CD4-positive, alpha-beta T cell treated with Interleukin-17A for 1 hour (primary cell): ENCODE results near the gene OR10AD1.

Source experiments
- DNase-seq: peaks from one replicate; pipeline ENCODE4 v3.0.0-alpha.2; 2020

Gene OR10AD1

GRCh38 chr12:48189331-48190125 is 13.6 kb downstream of the OR10AD1 start:
- peak; percentile 83 for DNase-seq

- DNase-seq: no peak
Measured at GRCh38 chr12:48187916-48188695, 15.0 kb downstream of the OR10AD1 start.

DNA sequence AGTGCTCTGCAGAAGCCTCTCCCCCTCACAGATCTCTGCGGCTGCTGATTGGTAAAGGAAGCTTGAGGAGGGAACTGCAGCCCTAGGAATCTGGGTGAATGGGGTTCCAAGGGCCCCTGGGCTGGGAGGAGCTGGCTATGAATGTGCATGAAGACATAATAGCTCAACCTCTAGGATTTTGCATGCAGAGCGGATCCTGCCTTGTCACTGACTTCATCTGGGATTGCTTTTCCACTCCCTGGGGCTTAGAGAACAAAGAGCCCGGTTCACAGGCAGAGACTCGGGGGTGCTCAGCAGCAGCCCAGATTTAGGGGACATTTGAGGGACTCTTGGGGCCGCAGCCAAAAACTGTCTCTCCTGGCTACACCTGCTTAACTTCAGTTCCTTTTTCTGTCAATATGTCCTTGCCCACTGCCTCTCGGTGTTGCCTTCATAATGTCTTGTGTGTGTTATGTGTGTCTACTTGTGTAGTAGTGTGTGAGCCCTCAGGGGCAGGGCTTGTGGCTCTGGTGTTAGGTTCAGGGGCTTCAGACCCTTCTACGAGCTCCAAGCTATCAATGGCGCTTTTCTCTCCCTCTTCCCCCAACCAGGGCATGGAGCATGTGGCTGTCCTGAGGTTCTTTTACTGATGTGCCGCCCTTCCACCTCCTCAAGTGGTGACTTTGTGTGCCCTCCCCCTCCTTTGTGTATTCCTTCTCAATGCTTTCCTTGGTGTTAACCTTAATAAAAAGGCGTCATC is 17.7 kb downstream of the OR10AD1 start:
- no peak for DNase-seq

- DNase-seq: no peak
Measured at GRCh38 chr12:48184549-48184922, 18.6 kb downstream of the OR10AD1 start.

- peak; percentile 25 for DNase-seq
Measured at GRCh38 chr12:48183876-48184548, 19.1 kb downstream of the OR10AD1 start.

DNA sequence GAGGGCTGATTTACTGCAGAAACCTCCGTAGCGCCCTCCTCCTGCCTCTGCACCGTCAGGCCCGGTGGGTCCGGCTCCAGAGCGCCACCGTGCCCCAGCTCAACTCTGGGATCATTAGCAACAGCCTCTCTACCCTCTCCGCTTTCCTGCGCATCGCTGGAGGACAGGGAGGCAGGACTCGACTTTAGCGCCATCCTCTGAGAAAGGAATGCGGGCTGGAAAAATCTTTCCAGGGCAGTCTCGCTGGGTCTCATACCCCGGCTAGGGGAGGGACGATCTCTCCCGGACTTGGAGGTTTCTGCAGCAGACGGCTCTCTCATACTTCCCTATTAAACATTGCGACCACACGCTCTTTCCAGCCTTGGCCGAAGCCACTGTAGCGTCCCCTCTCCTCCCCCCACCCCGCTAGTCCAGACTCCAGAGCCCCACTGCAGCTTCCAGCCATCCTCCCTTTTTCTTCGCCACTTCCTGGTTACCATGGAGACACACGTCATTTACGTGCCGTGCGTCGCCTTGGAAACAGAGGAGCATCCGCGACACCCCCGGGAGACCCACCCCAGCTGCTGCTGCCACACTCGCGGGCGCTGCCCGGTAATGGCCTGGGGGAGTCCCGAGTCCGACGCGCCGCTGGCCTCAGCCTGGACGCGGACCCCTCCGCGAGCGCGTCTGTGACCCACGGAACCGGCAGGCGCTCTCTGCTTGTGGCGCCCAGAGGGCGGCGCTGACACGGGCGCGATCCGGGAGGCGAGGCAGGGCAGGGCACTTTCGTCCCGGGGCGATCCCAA is 19.8 kb downstream of the OR10AD1 start, which contains the start of gene CCDC184:
TSS of gene CCDC184 (plus strand) at position 554 of the 785 bp plus-strand sequence. CDS start 479 bp downstream, outside the sequence.
- DNase-seq: peak; percentile 89

DNA sequence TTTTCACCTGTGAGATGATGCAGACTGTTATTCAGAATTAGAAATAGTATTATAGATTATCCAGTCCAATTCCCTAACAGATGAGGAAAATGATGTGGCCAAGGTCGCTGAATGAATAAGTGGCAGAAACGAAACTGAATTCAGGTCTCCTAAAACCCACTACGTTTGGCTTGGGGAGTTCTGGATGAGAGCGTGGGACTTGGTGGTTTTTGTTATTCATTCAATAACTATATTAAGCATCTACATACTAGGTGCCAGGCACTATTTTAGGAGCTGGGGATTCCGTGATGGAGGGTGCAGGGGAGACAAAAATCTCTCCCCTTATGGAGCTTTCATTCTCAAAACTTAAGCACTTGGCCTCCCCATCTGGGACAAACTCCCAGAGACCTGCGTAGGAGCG is 20.5 kb downstream of the OR10AD1 start:
- peak; percentile 5 for DNase-seq

- no peak for DNase-seq
Measured at GRCh38 chr12:48180857-48181495, 22.1 kb downstream of the OR10AD1 start.

GRCh38 chr12:48180424-48180823 is 22.7 kb downstream of the OR10AD1 start:
- DNase-seq: no peak

DNA sequence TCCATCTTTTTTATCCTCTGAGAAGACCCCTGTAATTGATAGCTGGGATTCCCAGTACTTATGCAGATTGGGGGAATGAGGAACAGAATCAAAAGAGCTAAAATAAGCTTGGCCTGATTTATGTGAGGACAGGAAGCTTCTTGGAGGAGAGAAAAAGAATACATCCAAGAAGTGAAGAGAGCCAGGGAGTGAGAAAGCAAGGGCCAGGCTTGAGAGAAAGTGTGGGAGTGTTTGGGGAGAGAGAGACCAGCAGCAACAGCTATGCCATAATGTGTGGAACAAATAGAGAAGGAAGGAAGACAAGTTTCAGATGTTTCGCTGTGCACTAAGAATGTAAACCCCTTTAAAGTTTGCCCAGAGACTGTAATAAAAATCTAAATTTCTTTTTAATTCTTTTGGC is 23.6 kb downstream of the OR10AD1 start:
- DNase-seq: no peak

- DNase-seq: no peak
Measured at GRCh38 chr12:48177982-48178381, 25.1 kb downstream of the OR10AD1 start.

- no peak for DNase-seq
Measured at GRCh38 chr12:48176417-48176751, 26.7 kb downstream of the OR10AD1 start.

- no peak for DNase-seq
Measured at GRCh38 chr12:48175613-48176416, 27.3 kb downstream of the OR10AD1 start.

DNA sequence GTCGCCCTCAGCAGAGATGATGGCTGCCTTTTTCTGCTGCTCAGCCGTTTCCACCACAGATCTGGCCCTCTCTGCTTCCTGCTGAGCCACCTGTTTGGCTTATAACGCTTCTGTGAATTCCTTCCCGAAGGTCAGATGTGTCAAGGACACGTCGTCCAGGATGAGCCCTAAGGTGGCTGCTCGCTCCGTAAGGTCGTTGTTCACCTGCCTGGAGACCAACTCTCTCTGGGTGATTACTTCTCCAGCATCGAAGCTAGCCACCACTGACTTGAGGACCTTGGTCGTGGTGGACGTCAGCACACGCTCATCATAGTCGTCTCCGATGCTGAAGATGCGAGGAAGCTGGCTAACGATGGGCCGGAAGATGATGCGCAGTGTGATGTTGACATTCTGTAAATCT is 34.1 kb downstream of the OR10AD1 start:
- DNase-seq: no peak

DNA sequence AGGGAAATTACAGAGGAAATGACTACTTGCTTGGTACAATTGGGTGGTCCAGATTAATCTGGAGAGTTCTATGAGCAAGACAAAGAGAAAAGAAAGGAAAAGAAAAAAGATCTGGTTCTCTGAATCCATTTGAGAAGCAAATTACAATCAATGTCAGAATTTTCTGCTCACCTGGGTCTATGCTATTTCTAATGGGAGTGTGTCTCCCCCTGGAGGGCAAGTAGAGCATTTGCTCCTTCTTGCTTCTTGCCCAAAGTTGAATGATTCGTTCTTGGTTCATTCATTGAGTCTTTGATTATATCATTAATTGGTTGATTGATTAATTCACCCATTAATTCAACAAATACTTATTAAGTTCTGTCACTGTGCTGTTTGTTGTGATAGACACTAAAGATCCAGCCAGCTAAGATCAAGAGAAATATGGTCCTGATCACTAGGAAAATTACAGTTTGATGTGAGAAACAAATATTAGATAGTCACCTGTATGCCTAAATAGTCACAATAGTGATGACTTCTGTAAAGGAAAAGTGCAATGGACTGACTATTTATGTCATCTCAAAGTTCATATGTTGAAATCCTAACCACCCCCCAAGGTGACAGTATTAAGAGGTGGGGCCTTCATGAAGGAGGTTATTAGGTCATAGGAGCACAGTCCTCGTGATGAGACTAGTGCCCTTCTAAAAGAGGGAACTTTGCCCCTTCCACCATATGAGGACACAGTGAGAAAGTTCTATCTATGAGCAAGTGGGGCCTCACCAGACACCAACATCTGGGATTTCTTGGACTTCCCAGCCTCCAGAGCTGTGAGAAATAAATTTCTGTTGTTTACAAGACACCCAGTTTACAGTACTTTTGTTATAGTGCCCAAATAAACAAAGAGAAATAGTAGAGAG is 37.8 kb downstream of the OR10AD1 start:
- peak; percentile 78 for DNase-seq

DNA sequence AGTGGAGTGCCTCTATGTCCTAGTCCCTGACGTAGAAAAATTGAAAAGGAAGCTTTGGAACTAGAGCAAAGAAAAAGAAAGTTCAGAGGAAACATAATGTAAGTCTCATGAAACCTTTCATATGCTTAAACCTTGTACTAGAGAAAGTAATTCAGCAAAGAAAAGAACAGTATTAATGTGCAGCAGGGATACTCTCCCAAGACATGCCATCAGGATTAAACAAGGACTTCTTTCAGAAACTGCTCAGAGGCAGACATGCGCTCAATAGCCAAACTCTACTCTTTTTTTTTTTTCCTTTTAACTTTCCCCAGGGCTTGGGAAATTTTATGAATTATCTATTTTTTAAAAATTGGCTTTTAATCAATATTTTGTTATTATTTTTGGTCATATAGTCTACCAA is 38.6 kb downstream of the OR10AD1 start:
- no peak for DNase-seq

GRCh38 chr12:48163150-48163747 is 39.8 kb downstream of the OR10AD1 start:
- no peak for DNase-seq

DNA sequence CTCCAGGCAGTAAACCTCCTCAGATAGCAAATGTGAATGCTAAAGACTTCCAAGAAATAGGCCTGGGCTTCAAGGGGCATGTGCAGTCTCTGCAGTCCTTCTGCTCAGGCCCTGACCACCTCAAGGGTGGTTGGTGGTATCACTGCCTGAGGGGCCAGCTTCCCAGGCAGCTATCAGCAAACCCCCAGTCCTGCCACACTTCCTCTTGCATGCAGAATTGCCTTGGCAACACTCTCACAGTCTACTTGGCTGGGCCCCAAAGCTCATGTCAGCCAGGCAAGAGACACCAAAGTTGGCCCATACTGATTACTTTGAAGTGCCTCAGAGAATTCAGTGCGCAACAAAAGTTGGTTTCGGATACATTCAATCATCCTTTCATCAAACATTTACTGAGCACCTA is 42.3 kb downstream of the OR10AD1 start:
- no peak for DNase-seq

- DNase-seq: no peak
Measured at GRCh38 chr12:48160046-48160445, 43.0 kb downstream of the OR10AD1 start.
